TTC549 (cell line): ENCODE data around the gene MYOCD.

Experiments used
- FAIRE-seq: peaks from 2 replicates; lab custom pipeline; 2012; peaks lifted over from hg19 to GRCh38; lab: Jason Lieb, UNC

MYOCD gene

DNA sequence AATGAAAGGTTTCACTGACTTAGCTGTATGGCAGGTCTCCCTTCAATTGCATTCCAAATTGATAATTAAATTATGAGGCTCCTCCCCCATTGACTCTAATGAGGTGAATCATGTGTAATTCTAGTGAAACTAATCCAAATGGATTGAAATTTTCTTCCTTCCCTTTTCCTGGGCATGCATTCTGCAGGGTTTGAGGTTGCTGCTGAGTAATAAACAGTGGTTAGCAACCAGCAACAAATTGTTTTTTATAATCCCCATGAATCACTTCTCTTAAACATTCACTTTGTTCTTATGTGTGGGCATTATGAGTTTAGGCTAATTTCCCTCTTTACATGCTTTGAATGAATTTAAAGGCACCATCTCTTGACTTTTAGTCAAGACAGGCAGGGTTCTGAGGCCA, 43.4 kb downstream of the MYOCD start:
- FAIRE-seq: no peak

DNA sequence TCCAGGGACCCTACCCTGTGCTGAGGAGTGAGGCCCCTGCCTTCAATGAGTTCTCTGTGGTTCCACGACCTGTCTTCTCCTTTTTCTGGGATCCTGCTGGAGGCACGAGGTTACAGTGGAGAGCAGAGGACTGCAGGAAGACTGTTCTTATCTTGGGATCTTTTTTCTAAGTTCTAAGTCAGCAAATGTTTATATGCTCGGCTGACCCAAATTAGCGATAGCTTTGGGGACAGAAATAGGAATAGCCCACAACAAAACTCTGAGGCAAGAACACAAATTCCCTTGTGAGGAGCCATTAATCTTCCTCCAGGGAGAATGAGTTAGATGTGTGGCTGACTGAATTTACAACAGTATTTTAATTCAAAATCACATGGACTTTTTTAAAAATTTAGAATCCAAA, 46.7 kb downstream of the MYOCD start:
- no peak for FAIRE-seq

DNA sequence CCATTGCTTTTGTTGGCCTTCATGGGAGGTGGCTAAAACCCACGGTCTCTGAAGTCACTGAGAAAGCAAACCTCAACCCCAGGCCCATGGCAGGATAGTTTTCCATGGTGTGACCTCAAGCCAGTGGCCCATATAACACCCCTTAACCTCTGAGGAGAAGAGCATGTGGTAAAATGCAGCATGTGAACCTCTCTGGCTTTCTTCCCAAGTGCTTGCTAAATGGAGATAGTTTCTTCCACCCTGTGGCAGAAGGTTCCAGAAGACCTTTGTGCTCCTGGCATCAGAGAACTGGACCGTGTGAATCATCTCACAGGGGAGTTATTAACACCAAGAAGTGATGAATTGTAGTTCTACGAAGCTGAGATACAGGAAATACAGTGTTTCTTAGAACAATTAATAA, 47.3 kb downstream of the MYOCD start:
- no peak for FAIRE-seq

DNA sequence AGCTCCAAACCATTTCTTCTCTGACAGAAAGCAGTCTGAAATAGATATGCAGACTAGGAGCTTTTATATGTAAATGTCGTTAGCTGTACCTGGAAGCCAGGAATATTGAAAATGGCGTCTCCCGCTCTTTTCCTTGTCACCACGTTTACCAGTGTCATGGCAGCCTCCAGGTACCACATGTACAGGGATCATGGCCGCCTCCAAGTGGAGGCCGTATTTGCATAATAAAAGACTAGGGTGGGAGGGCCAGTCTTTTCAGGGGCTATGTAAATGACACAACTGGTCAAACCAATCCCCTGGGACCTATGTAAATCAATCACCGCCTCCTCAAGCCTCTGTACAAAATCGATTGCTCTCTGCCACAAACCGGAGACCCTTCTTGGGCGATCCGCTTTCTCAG, 54.3 kb downstream of the MYOCD start:
- FAIRE-seq: no peak

DNA sequence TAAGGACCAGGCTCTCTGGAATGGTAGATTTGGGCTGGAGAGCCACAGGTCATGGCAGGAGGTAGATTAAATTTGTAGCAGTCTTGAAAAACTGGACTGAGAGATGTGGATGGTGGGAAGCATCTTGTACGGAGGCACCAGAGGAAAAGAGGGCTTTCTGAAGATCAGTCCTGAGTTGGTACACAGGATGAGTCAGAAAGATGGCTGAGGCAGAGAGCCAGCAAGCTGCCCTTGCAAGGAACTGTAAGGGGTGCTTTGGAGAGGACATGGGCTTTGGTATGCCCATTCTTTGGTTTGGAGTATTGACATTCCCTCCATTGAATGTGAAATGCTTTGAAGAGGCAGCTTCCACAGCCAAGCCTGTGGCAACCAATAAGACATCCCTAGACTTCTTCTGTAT, 55.9 kb downstream of the MYOCD start:
- no peak for FAIRE-seq

DNA sequence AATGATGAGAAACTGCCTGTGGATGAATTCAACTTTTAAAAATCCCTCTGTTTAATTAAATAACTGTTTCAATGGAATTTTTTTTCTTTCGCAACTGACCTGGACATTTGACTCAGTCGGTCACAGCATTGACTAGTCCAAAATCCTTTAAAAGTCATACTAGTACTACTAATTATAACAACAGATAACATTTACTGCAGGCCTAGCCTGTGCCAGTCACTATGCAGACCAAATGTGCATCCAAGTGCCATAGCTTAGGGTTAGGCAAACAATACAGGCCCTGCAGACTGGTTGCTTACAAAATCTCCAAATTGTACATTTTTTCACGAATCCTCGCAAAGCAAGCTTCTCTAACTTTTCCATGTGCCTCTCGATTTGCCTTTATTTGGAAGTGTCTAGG, 56.6 kb downstream of the MYOCD start:
- no peak for FAIRE-seq

DNA sequence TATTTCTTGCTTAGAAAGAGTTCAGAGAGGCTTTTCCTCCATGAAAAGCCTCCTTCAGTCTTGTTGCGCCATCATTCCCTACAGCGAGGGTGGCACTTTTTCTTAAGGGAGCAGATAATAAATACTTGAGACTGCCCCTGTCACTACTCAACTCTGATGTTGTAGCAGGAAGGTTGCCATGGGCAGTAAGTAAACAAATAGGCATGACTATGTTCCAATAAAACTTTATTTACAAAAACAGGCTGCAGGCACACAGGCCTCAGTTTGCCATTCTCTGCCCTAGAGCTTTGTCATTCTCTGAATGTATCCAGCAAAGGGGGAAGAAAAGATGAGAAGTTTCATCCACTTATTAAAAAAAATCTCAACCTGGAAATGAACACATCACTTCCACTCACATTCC, 60.4 kb downstream of the MYOCD start:
- no peak for FAIRE-seq

DNA sequence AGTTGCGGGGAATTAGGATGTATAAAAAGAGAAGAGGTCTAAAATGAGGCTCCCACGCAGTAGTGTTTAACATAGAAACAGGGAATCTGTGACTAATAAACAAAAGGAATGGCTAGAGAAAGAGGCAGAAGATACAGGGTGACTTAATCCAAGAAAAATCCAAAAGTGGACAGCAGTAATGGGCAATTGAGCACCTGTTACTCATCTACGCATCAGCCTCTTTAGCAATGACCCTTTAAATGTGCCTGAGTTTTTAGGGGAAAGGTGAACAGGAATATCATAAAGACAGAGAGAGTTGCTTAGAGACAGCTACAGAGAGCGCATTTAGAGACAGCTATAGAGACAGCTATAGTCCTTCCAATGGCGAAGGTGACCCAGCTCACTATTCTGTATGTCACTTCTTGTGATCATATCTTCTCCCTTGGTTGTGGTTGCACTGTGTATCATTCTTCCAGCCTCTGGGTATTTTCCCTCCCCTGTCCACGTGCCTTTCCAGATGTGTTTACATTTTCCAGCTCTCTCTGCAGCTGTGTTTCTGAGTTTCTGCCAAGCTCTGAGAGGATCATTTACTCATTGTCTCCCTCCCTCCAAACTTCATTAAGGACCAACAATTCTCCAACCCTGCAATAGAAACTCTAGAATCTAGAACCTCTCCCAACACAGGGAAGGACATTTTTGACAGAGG, 61.5 kb downstream of the MYOCD start:
- no peak for FAIRE-seq

DNA sequence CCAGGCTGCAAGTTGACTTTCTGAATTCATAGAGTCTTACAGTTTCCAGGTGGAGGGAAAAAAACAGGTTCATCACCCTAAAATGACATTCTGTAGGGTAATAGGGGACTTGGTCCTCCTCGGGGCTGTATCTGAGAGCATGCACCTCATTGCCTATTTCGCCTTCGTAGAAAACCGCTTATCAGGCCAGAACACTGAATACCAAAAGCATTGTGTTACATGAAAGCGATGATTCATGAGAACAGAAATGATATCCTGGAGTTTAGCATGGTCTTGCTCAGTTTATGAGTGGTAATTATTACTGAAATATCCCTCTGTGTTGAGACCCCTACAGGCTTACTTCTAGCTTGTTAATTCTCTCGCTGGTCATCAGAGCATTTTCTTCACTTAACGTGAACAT, 62.2 kb downstream of the MYOCD start:
- no peak for FAIRE-seq

DNA sequence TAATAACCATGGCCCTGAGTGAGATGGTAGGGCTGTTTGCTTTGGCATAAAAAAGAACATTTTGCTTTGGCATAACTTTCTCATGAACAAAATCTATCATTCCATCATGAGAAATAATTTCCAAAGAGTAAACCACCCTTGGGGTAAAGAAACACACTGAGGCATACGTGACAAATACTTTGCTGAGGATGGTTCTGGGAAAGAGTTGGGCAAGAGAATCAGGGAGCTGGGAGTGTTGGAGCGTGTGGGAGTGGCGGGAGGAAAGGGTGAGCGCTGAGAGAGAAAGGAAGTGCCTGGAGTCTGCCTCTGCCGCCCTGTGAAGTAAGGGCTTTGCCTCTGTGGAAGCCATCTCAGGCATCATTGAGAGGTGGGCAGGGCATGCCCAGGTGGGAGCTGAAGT, 63.4 kb downstream of the MYOCD start:
- FAIRE-seq: no peak

DNA sequence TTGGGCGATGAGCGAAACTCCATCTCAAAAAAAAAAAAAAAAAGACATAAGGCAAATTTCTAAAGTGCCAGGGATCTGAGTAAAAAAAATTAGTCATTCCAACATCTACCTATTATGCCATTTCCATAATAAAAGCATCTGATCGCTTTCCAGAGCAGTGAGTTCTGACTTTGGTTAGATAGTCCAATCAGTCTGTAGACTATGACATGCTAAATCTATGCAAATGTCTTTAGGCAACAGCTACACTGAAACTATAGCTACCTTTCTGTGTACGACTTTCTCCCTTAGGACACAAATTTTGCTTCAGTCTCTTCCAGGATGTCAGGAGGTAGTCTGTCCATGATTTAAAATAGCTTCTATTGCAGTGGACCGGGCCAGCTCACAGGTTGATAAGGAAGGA, 64.7 kb downstream of the MYOCD start:
- FAIRE-seq: no peak

DNA sequence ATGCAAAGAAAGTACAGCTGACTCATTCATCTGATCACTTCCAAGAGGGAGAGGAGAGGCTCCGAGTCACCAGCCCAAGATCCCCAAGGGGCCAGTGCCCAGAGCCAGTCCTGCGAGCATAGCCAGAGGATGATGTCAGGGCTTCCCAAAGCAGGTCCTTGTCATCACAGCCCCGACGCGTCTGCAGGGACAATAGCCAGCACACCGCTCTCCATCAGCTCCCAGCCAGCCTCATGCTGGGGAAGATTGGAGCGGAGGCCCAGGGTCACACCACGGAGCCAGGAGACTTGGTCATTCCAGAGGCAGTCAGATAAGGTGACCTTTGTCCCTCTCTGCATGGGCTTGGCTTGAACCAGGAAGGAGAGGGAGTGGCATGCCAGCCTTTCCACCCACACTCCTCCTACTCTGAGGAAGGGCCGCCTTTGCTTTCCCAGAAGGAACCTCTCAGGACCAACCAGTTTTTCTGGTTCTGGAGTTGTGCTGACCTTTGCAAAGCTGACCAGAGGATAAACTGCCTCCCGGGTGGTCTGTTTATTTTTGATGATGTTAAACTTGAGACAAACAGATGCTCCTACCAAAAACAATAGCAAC, 65.3 kb downstream of the MYOCD start:
- no peak for FAIRE-seq

DNA sequence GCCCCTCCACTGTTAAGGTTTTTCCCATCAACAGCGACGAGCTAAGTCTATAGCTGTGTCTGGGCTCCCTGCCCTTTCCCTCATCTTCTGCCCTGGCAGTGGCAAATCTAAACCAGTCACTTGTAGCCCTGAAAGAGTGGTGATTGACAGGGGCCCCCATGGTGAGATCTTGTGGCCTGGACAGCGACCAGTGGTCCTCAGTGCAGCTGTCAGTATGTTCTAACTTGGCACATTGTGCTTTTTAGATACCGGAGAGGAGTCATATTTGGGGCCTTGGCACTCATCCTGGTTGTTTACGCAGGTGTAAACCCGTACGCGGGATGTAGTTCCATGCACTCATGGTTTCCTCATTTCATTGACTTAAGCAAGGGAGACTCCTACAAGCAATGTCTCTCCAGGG, 66.1 kb downstream of the MYOCD start:
- FAIRE-seq: no peak

DNA sequence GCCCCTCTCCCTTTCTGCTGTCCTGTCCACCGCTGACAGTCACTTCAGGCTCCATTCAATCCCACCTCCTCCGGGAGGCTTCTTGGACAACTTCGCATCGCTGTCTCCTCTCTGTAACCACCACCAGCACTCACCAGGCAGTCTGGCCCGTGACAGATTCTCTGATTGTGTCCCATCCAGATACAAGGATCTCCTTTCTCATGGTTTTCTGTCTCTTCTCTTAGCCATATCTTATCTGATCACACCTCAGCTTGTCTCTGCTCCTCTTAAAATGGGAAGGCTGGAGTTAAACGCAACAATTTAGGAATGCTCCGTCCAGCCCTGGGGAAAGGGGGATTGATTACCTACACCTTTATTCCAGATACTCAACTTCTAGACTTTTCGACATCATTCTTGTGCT, 66.7 kb downstream of the MYOCD start:
- FAIRE-seq: no peak

DNA sequence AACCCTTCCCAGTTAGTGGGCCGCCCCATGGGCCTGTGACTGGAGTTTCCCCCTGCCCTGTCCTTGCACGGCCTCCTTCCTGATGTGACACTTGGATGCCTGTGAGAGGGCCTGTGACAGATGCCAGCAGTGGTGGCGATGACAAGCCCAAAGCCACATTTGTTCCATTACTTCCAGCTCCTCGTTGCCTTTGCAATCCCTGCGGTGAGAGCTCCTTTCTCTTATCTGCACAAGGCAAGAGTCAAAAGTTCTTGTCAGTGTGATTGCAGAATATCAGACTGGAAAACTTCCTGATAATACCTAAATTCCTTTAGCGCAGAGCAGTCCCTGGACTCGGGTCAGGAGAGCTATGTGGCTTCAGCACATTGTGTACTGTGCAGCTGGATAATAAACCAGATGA, 69.2 kb downstream of the MYOCD start:
- no peak for FAIRE-seq

DNA sequence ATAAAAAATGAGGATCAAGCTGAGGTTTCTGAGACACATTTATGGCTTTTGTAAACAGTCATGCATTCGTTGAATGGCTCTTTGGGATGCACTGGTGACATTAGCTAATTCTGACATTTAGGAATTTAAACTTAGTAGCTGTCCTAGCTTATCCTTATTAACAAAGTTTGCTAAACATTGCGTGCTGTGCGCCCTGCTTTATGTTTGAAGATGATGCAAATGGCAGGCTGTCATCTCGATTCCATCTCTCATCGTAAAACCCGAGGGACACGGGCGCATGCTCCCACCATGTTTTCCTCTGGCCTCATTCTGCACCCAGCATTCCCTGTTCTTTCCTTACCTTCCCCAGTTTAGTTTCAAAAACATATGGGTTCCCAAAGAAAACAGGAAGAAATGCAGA, 69.8 kb downstream of the MYOCD start:
- FAIRE-seq: no peak

DNA sequence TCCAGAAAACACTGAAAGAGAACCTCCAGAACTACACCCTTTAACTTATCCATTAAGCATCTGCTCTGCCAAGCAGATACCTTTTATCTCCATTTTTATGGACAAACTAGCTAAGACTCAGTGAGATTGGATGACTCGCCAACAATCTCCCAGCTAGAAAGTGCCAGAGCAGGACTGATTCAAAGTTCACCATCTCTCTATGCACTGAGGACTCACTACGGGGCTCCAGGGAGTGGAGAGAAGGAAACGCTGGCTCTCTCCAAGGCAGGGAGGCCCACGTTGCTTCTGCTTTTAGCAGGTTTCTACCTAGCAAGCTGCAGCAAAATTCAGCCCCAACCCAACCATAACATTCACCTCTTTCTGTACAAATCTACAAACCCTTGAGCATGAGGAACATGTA, 70.8 kb downstream of the MYOCD start:
- no peak for FAIRE-seq

DNA sequence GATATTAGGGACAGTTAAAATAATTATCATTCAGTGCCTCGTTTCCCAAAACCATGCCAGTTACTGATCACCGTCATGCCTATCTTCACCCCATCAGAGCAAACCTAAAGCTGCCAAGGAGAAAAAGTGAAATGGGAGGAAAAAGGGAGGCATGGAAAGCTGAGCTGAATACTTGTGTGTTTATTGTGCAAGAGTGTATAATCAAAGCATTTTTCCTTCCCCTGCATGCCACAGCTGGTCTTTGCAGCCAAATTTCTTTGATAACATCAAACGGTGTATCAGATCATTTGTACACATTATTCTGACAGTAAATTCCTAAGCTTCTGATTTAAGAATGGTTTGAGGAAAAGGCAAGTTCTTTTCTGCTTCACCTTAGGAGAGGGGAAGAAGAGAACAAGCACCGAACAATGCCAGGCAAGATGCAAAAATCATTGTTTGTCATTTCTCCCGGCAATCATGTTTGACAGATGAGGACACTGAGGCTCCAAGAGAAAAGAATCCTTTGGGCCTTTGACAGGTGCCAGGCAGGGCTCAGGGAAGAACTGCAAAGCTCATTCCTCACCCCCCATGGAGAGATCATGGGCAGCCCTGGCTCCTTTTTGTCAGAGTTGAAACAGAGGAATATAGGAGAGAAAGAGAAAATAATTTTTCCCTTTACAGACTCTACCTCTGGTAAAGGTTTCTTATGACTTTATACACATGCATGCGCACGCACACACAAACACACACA, 72.2 kb downstream of the MYOCD start:
- FAIRE-seq: no peak

DNA sequence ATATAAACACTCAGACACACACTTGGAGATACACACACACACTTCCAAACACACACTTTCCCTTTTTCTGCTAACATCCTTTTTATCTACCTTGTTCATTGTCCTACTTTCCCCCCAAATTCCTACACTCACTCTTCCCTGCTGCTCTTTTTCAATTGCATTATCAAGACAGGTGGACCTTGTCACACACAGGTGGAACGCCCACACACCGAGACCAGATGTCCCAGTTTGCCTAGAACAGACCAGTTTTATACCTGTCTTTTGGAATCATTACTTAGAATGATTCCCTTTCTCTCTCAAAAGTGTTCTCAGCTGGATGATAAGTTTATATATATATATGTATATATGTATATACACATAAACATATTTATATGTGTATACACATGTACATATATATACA, 72.9 kb downstream of the MYOCD start:
- FAIRE-seq: no peak

DNA sequence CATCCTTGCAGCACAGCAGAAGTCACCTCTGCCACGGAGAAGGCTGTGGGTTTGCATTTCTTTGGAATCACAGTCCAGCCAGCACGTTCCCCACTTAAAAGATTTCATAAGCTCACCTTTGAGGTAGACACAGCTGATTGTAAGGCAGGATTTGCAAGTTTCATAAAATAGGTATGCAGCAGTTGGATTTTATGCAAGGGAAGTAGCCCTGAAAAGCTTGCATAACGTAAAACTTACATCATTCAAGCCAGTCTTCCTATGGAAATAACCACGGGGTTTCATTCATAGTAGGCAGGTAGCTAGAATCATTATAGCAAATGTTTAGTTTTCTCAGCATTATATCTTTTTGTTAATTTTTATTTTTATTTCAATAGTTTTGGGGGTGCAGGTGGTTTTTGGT, 73.8 kb downstream of the MYOCD start:
- FAIRE-seq: no peak

DNA sequence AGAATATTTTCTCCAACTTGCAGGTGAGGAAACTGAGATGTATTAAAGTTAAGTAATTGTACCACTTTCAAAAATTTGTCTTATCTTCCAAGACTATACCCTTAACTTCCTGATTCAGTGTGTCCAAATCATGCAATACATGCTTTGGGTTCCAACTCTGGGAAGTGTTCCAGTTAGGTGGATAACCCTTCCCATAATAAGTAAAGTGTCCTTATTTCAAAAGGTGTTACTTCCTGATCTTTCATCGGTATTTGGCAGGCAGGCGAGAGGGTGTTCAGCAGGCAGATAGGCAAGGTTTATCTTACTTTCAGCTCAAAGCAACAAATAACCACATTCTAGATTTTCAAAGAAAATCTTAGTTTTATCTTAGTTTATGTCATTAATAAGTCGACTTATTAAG, 77.4 kb downstream of the MYOCD start:
- no peak for FAIRE-seq

DNA sequence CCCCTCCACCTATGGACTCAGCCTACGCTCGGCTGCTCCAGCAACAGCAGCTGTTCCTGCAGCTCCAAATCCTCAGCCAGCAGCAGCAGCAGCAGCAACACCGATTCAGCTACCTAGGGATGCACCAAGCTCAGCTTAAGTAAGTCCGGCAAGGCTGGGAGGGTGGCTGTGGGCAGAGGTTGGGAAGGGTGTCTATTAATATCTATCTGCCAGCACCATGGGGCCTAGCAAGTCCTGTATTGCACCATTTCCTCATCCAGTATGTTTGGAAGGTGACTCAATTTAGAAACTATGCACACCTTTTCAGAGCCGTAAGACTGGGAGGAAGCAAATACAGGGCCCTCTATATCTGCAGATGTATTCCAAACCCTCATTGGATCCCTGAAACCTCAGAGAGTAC, 78.6 kb downstream of the MYOCD start:
- no peak for FAIRE-seq

DNA sequence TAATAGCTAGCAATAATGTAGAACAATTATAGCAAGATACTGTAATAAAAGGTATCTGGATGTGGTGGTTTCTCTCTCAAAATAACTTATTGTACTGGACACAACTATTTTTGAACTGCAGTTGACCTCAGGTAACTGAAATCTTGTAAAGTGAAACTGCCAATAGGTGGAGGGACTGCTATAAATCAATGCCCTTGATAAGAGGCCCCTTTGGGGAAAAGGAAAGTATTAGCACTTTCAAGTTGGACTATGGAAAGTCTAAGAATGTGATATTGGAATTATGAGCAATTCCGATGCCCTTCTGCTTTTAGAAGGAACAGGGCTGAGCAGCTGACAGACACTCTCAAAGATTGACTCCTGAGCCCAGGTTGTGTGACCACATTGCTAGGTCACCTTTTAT, 79.1 kb downstream of the MYOCD start:
- FAIRE-seq: no peak

DNA sequence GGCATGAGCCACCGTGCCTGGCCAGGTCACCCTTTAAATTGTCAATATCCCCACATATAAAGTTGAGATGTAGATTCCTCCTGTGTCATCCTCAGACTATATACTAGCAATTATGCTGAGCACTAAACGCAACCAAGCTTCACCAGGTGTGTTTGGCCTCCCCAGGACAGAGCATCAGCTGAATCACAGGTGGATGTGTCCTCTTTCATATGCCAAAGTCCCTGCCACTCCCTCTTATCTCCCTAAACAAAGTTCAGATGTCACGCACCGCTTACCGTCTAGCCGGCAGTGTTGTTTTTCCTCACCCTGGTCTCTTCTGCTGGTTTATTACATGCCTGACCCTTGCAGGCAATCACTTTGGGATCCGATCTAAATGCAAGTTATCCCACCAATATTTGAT, 79.8 kb downstream of the MYOCD start:
- no peak for FAIRE-seq
